OCI-LY7 (cell line): ENCODE results near the gene DMGDH.

Experiments
- CTCF ChIP-seq: fragments of 200-600 bp; sonication (generic); conservative IDR thresholded peaks from 2 replicates; pipeline ENCODE4 v1.5.1; 2014; ENCODE audit warnings: mild to moderate bottlenecking, antibody characterized with exemption, low read length, moderate library complexity, mixed read lengths
- EZH2phosphoT487 ChIP-seq: fragments of 200-600 bp; sonication (generic); IDR thresholded peaks from 2 replicates; pipeline ENCODE4 v1.6.1; 2018; ENCODE audit warnings: low read depth, borderline replicate concordance, mild to moderate bottlenecking, mixed run types, antibody characterized with exemption, low read length, moderate library complexity, mixed read lengths

- TF ChIP-seq CTCF, result no peak
- TF ChIP-seq EZH2phosphoT487, result no peak
Measured at GRCh38 chr5:79093762-79094161, 24.3 kb upstream of the DMGDH start.
